ACC112 (cell line): ENCODE measurements around the gene EFNB1.

ENCODE experiments used
- H2AFZ ChIP-seq: fragments of 200-600 bp; sonication (generic); one replicate; pipeline ENCODE4 v1.6.0; 2017; ENCODE audit warnings: antibody characterized with exemption, low read length; ENCODE audit not compliant: unreplicated experiment
- H3K27ac ChIP-seq: fragments of 200-600 bp; sonication (generic); 2 replicates; pipeline ENCODE4 v1.5.1; 2014; ENCODE audit warnings: low read depth, mild to moderate bottlenecking, antibody characterized with exemption, low read length, moderate library complexity
- H3K27me3 ChIP-seq: fragments of 200-600 bp; sonication (generic); 2 replicates; pipeline ENCODE4 v1.6.1; 2014; ENCODE audit warnings: mild to moderate bottlenecking, antibody characterized with exemption, low read length, moderate library complexity, mixed read lengths; ENCODE audit not compliant: insufficient read depth
- H3K36me3 ChIP-seq: fragments of 200-600 bp; sonication (generic); 2 replicates; pipeline ENCODE4 v1.6.1; 2016; ENCODE audit warnings: mild to moderate bottlenecking, antibody characterized with exemption, low read length, moderate library complexity, mixed read lengths; ENCODE audit not compliant: insufficient read depth
- H3K4me1 ChIP-seq: fragments of 200-600 bp; sonication (generic); one replicate; pipeline ENCODE4 v1.6.1; 2016; ENCODE audit warnings: low read length, mixed read lengths; ENCODE audit not compliant: insufficient read depth, unreplicated experiment, control insufficient read depth
- H3K4me3 ChIP-seq: fragments of 200-600 bp; sonication (generic); 2 replicates; pipeline ENCODE4 v1.5.1; 2014; ENCODE audit warnings: mild to moderate bottlenecking, low read depth, low read length
- H3K79me2 ChIP-seq: fragments of 200-600 bp; sonication (generic); one replicate; pipeline ENCODE4 v1.6.0; 2016; ENCODE audit warnings: low read length; ENCODE audit not compliant: control insufficient read depth, unreplicated experiment, insufficient read depth

EFNB1 gene

GRCh38 chrX:68868902-68869800, 40.3 kb downstream of the EFNB1 start:
- Histone ChIP-seq H3K36me3 (no peaks in the 10 kb centered on the region), H2AFZ (no peak overlapping the region), H3K79me2 (no peaks in the 10 kb centered on the region), H3K4me3 (no peak overlapping the region), H3K27ac (no peak overlapping the region), H3K27me3 (no peaks in the 10 kb centered on the region), H3K4me1 (no peaks in the 10 kb centered on the region)

GRCh38 chrX:68870357-68870756, 41.5 kb downstream of the EFNB1 start:
- Histone ChIP-seq H3K4me1 (no peaks in the 10 kb centered on the region), H3K36me3 (no peaks in the 10 kb centered on the region), H3K27ac (no peak overlapping the region), H3K27me3 (no peaks in the 10 kb centered on the region), H2AFZ (no peak overlapping the region), H3K79me2 (no peaks in the 10 kb centered on the region), H3K4me3 (no peak overlapping the region)

GRCh38 chrX:68872171-68872570, 43.4 kb downstream of the EFNB1 start:
- no peaks in the 10 kb centered on the region for H3K27me3 ChIP-seq
- no peaks in the 10 kb centered on the region for H3K36me3 ChIP-seq
- H3K27ac ChIP-seq = no peak overlapping the region
- H3K4me1 ChIP-seq = no peaks in the 10 kb centered on the region
- H3K79me2 ChIP-seq = no peaks in the 10 kb centered on the region
- H2AFZ ChIP-seq = no peak overlapping the region
- H3K4me3 ChIP-seq = no peak overlapping the region

- H2AFZ ChIP-seq = no peak overlapping the region
- H3K36me3 ChIP-seq = no peaks in the 10 kb centered on the region
- H3K4me3 ChIP-seq = no peak overlapping the region
Observed at GRCh38 chrX:68874076-68874475, 45.3 kb downstream of the EFNB1 start.

DNA sequence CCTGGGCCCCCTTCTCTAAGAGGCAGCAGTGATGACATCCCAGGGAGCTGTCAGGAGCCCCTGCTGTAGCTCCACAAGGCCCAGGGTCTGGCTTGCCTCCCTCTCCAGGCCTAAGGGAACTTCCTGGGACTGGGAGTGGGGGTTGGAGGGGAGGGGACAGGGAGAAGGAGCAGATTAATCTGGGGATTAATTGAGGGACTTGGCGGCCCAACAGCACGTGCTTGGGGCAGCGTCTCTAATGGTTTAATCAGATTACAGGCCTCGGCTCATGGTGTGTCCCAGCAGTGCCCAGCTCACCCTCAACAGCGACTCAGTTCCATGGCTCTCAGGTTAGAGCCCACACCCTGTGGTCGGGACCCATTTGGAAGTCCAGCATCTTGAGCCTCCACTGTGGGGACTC, 47.9 kb downstream of the EFNB1 start:
- Histone ChIP-seq H3K4me3 (no peak overlapping the region), H3K36me3 (no peaks in the 10 kb centered on the region), H3K27ac (no peak overlapping the region), H3K27me3 (no peaks in the 10 kb centered on the region), H2AFZ (no peak overlapping the region), H3K79me2 (no peaks in the 10 kb centered on the region), H3K4me1 (no peaks in the 10 kb centered on the region)

More at GRCh38 chrX:68874076-68874475, 45.3 kb downstream of the EFNB1 start:
- no peak overlapping the region for H3K27ac ChIP-seq
- H3K27me3 ChIP-seq = no peaks in the 10 kb centered on the region
- H3K4me1 ChIP-seq = no peaks in the 10 kb centered on the region
- no peaks in the 10 kb centered on the region for H3K79me2 ChIP-seq

DNA sequence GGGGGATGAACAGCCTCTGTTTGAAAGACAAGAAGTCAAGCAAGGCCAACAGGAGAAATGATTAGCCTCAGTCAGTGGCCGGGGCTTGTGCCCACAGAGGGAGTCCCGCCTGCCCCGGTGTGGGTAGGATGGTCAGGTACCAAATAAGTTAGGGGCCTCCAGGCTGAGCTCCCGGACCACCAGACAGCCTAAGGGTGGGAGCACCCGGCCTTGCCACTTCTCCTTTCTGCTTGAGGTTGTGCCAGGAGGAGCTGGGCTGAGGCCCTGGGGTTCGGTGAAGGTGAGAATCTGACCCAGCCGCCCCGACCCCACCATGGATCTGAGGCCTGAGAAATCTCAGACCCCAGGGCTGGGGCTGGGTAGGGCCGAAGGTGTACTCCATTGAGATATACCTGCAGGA, 48.8 kb downstream of the EFNB1 start:
- Histone ChIP-seq H3K4me3 (no peak overlapping the region), H2AFZ (no peak overlapping the region), H3K27me3 (no peaks in the 10 kb centered on the region), H3K36me3 (no peaks in the 10 kb centered on the region), H3K79me2 (no peaks in the 10 kb centered on the region), H3K27ac (no peak overlapping the region), H3K4me1 (no peaks in the 10 kb centered on the region)

GRCh38 chrX:68878977-68879645, 50.3 kb downstream of the EFNB1 start:
- no peaks in the 10 kb centered on the region for H3K27me3 ChIP-seq
- no peaks in the 10 kb centered on the region for H3K79me2 ChIP-seq
- H3K36me3 ChIP-seq = no peaks in the 10 kb centered on the region
- no peak overlapping the region for H3K27ac ChIP-seq
- no peak overlapping the region for H2AFZ ChIP-seq
- no peaks in the 10 kb centered on the region for H3K4me1 ChIP-seq
- H3K4me3 ChIP-seq = no peak overlapping the region

- Histone ChIP-seq H3K27ac (no peak overlapping the region), H3K79me2 (no peaks in the 10 kb centered on the region), H3K4me1 (no peaks in the 10 kb centered on the region), H3K36me3 (no peaks in the 10 kb centered on the region), H2AFZ (no peak overlapping the region), H3K27me3 (peaks cover 3% of the 10 kb centered on the region; the same call in 1 of the 2 replicates), H3K4me3 (no peak overlapping the region)
Observed at GRCh38 chrX:68880846-68881552, 52.2 kb downstream of the EFNB1 start.

GRCh38 chrX:68881911-68882310, 53.1 kb downstream of the EFNB1 start:
- Histone ChIP-seq H3K4me1 (no peaks in the 10 kb centered on the region), H3K36me3 (no peaks in the 10 kb centered on the region), H3K4me3 (no peak overlapping the region), H3K27ac (no peak overlapping the region), H3K79me2 (no peaks in the 10 kb centered on the region), H3K27me3 (peaks cover 3% of the 10 kb centered on the region; the same call in 1 of the 2 replicates), H2AFZ (no peak overlapping the region)

DNA sequence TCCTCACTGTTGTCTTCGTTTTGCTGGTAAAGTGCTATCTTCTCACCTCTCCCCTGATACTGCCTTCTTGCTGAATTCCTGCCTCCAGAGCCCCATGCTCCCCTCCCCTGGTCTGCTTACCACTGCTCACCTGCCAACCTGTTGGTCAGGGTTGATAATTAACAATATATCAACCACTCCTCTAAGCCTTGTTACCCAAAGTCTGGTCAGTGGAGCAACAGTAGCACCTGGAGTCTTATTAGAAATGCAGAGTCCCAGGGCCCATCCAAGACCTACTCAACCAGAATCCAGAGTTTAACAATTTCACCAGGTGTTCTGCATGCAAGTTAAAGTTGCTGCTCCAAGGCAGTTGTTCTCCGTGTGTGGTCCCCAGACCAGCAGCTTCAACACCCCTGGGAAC, 55.0 kb downstream of the EFNB1 start:
- Histone ChIP-seq H3K4me3 (no peak overlapping the region), H3K27me3 (peaks cover 19% of the 10 kb centered on the region), H2AFZ (no peak overlapping the region)

More for the DNA sequence above, 55.0 kb downstream of the EFNB1 start:
- H3K36me3 ChIP-seq = no peaks in the 10 kb centered on the region
- H3K4me1 ChIP-seq = no peaks in the 10 kb centered on the region
- H3K79me2 ChIP-seq = no peaks in the 10 kb centered on the region
- H3K27ac ChIP-seq = no peak overlapping the region
